Trophoblast cell (in vitro differentiated cells and primary cell): ENCODE measurements around the gene MX2.
A peak's percentile ranks its signal among the peaks of the same experiment; 100 is the strongest.

Experiments
- DNase-seq, 2 donors: peaks; one replicate each; pipeline ENCODE4 v3.0.0-alpha.2; 2016
- H2AFZ ChIP-seq: 2 replicates; pipeline ENCODE4 v1.6.1; 2013; ENCODE audit warnings: low read length, moderate library complexity, mild to moderate bottlenecking; ENCODE audit not compliant: insufficient read depth, poor library complexity
- H2AK5ac ChIP-seq: 2 replicates; pipeline ENCODE4 v1.6.1; 2013; ENCODE audit warnings: mild to moderate bottlenecking, low read length
- H2BK120ac ChIP-seq: 2 replicates; pipeline ENCODE4 v1.6.1; 2013; ENCODE audit warnings: low read length, mild to moderate bottlenecking, moderate library complexity; ENCODE audit not compliant: insufficient read depth, poor library complexity
- H2BK12ac ChIP-seq: 2 replicates; pipeline ENCODE4 v1.6.1; 2013; ENCODE audit warnings: mild to moderate bottlenecking, low read length, moderate library complexity
- H2BK5ac ChIP-seq: 2 replicates; pipeline ENCODE4 v1.6.1; 2013; ENCODE audit warnings: low read length, low read depth, moderate library complexity, mild to moderate bottlenecking; ENCODE audit not compliant: poor library complexity
- H3K14ac ChIP-seq: 2 replicates; pipeline ENCODE4 v1.6.1; 2013; ENCODE audit warnings: mild to moderate bottlenecking, low read length
- H3K18ac ChIP-seq: 2 replicates; pipeline ENCODE4 v1.6.1; 2013; ENCODE audit warnings: mild to moderate bottlenecking, low read length
- H3K23ac ChIP-seq: 2 replicates; pipeline ENCODE4 v1.6.1; 2013; ENCODE audit warnings: low read length
- H3K27ac ChIP-seq: 2 replicates; pipeline ENCODE4 v1.5.1; 2013; ENCODE audit warnings: low read depth, mild to moderate bottlenecking, inconsistent platforms, low read length, moderate library complexity
- H3K27me3 ChIP-seq: 2 replicates; pipeline ENCODE4 v1.6.1; 2013; ENCODE audit warnings: inconsistent platforms, mild to moderate bottlenecking, low read length, moderate library complexity; ENCODE audit not compliant: insufficient read depth
- H3K36me3 ChIP-seq, 2 experiments: 1 replicate in 1 of 2; 2 replicates in 1 of 2; pipeline ENCODE4 v1.6.1; 2013; ENCODE audit warnings: low read length in 2 of 2, mild to moderate bottlenecking in 2 of 2, moderate library complexity in 1 of 2; ENCODE audit not compliant: insufficient read depth in 2 of 2, control insufficient read depth in 1 of 2
- H3K4ac ChIP-seq: 2 replicates; pipeline ENCODE4 v1.6.1; 2013; ENCODE audit warnings: low read depth, mild to moderate bottlenecking, low read length, moderate library complexity
- H3K4me1 ChIP-seq, 2 experiments: 1 replicate in 1 of 2; 2 replicates in 1 of 2; pipeline ENCODE4 v1.6.1; 2013; ENCODE audit warnings: low read length in 2 of 2, mild to moderate bottlenecking in 2 of 2, moderate library complexity in 1 of 2; ENCODE audit not compliant: insufficient read depth in 2 of 2, control insufficient read depth in 1 of 2
- H3K4me2 ChIP-seq: 2 replicates; pipeline ENCODE4 v1.6.1; 2013; ENCODE audit warnings: inconsistent platforms, mild to moderate bottlenecking, low read length, moderate library complexity
- H3K4me3 ChIP-seq: 2 replicates; pipeline ENCODE4 v1.5.1; 2013; ENCODE audit warnings: mild to moderate bottlenecking, low read depth, low read length, inconsistent platforms
- H3K79me1 ChIP-seq: one replicate; pipeline ENCODE4 v1.6.1; 2013; ENCODE audit warnings: low read length
- H3K79me2 ChIP-seq: 2 replicates; pipeline ENCODE4 v1.6.1; 2013; ENCODE audit warnings: low read length, mild to moderate bottlenecking; ENCODE audit not compliant: control insufficient read depth, insufficient read depth, poor library complexity
- H3K9ac ChIP-seq: 2 replicates; pipeline ENCODE4 v1.6.1; 2013; ENCODE audit warnings: mild to moderate bottlenecking, low read length
- H3K9me3 ChIP-seq: 2 replicates; pipeline ENCODE4 v1.6.1; 2013; ENCODE audit warnings: low read depth, mild to moderate bottlenecking, control low read depth, inconsistent platforms, low read length; ENCODE audit not compliant: insufficient read depth
- H4K12ac ChIP-seq: 2 replicates; pipeline ENCODE4 v1.6.1; 2013; ENCODE audit warnings: low read depth, mild to moderate bottlenecking, low read length, moderate library complexity
- H4K8ac ChIP-seq: 2 replicates; pipeline ENCODE4 v1.6.1; 2013; ENCODE audit warnings: low read depth, mild to moderate bottlenecking, low read length, moderate library complexity
- H4K91ac ChIP-seq: one replicate; pipeline ENCODE4 v1.6.1; 2013; ENCODE audit warnings: low read depth, mild to moderate bottlenecking, low read length, moderate library complexity
- WGBS: extraction: QIAGEN DNeasy Blood & Tissue Kit; methylation state at CpG from one replicate; pipeline ENCODE4 v1.1.7; 2013; ENCODE audit warnings: missing lambda C conversion rate; ENCODE audit not compliant: insufficient read length, insufficient coverage; ENCODE audit errors: extremely low coverage; 5-methylcytosine and 5-hydroxymethylcytosine counted together

The MX2 gene

GRCh38 chr21:41444703-41445464, 83.1 kb downstream of the MX2 start:
- no peak for DNase-seq
- no peak overlapping the region for H2AFZ ChIP-seq
- no peak overlapping the region for H3K27ac ChIP-seq
- no CpG with 5 or more reads among the region's 13 CpGs for WGBS
- H3K9me3 ChIP-seq, result peaks cover 2% of the 10 kb centered on the region
- no peak overlapping the region for H4K12ac ChIP-seq
- no peaks in the 10 kb centered on the region for H3K79me1 ChIP-seq
- H3K4ac ChIP-seq, result no peak overlapping the region
- no peak overlapping the region for H2BK5ac ChIP-seq
- H3K36me3 ChIP-seq, result no peaks in the 10 kb centered on the region
- no peak overlapping the region for H2BK12ac ChIP-seq
- H2BK120ac ChIP-seq, result no peak overlapping the region
- no peak overlapping the region for H4K8ac ChIP-seq
- no peak overlapping the region for H3K18ac ChIP-seq
- H4K91ac ChIP-seq, result no peak overlapping the region
- no peak overlapping the region for H3K14ac ChIP-seq
- no peak overlapping the region for H3K4me3 ChIP-seq
- no peak overlapping the region for H3K4me2 ChIP-seq
- no peak overlapping the region for H3K9ac ChIP-seq
- no peaks in the 10 kb centered on the region for H3K27me3 ChIP-seq
- no peak overlapping the region for H2AK5ac ChIP-seq
- no peaks in the 10 kb centered on the region for H3K79me2 ChIP-seq
- H3K4me1 ChIP-seq, result no peaks in the 10 kb centered on the region
- no peak overlapping the region for H3K23ac ChIP-seq

DNA sequence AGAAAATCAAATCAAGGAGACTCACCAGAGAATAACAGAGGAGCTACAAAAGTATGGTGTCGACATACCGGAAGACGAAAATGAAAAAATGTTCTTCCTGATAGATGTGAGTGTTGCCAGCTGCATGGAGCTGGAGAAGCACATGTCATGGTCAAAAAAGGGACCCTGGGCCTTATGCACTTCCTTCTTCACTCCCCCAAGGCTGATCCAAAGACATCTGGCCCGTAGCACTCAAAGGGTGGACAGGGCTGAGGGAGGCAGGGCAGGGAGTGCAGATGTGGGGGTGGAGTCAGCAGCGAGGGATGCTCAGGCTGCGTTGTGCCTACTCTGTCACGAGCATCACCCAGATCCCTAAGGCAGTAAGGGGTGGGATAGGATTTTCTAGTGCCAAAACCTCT, 83.6 kb downstream of the MX2 start:
- Histone ChIP-seq H3K23ac (peak overlapping the region; percentile 45), H2BK12ac (no peak overlapping the region), H3K9me3 (peaks cover 2% of the 10 kb centered on the region), H3K4me3 (no peak overlapping the region), H3K36me3 (no peaks in the 10 kb centered on the region), H2AK5ac (no peak overlapping the region), H3K79me1 (no peaks in the 10 kb centered on the region), H3K27ac (no peak overlapping the region), H3K79me2 (no peaks in the 10 kb centered on the region), H3K4ac (no peak overlapping the region), H4K8ac (no peak overlapping the region), H3K4me2 (no peak overlapping the region), H3K27me3 (no peaks in the 10 kb centered on the region), H3K4me1 (no peaks in the 10 kb centered on the region), H3K14ac (no peak overlapping the region), H2BK120ac (no peak overlapping the region), H4K12ac (no peak overlapping the region), H3K9ac (no peak overlapping the region), H4K91ac (no peak overlapping the region), H2AFZ (no peak overlapping the region), H2BK5ac (no peak overlapping the region), H3K18ac (no peak overlapping the region)
- DNase-seq, result no peak
- no CpG with 5 or more reads among the region's 7 CpGs for WGBS

- Histone ChIP-seq H4K12ac (no peak overlapping the region), H2AFZ (no peak overlapping the region), H3K27me3 (no peaks in the 10 kb centered on the region), H3K4me1 (no peaks in the 10 kb centered on the region), H3K4me3 (no peak overlapping the region), H2AK5ac (no peak overlapping the region), H4K91ac (no peak overlapping the region), H3K9me3 (peaks cover 2% of the 10 kb centered on the region), H4K8ac (no peak overlapping the region), H3K14ac (no peak overlapping the region), H3K4ac (no peak overlapping the region), H3K4me2 (no peak overlapping the region), H3K79me2 (no peaks in the 10 kb centered on the region), H2BK12ac (no peak overlapping the region), H3K27ac (no peak overlapping the region), H3K18ac (no peak overlapping the region), H3K79me1 (no peaks in the 10 kb centered on the region), H2BK5ac (no peak overlapping the region), H3K23ac (no peak overlapping the region), H3K36me3 (no peaks in the 10 kb centered on the region), H2BK120ac (no peak overlapping the region), H3K9ac (no peak overlapping the region)
- no CpG with 5 or more reads among the region's 4 CpGs for WGBS
- DNase-seq, result peak; percentile 20 to 63
These were observed 84.8 kb downstream of the MX2 start for GRCh38 chr21:41446586-41446985.

- Histone ChIP-seq H2BK120ac (no peak overlapping the region), H3K9me3 (peaks cover 2% of the 10 kb centered on the region), H3K14ac (no peak overlapping the region), H3K27ac (no peak overlapping the region), H4K12ac (no peak overlapping the region), H2BK12ac (no peak overlapping the region), H2AK5ac (no peak overlapping the region), H3K36me3 (no peaks in the 10 kb centered on the region), H3K79me2 (no peaks in the 10 kb centered on the region), H4K8ac (no peak overlapping the region), H3K9ac (no peak overlapping the region), H3K4me2 (no peak overlapping the region), H3K27me3 (no peaks in the 10 kb centered on the region), H3K79me1 (no peaks in the 10 kb centered on the region), H4K91ac (no peak overlapping the region), H2AFZ (no peak overlapping the region), H2BK5ac (no peak overlapping the region), H3K23ac (no peak overlapping the region), H3K4ac (no peak overlapping the region), H3K4me1 (no peaks in the 10 kb centered on the region), H3K4me3 (no peak overlapping the region), H3K18ac (no peak overlapping the region)
- no CpG with 5 or more reads among the region's 3 CpGs for WGBS
- no peak for DNase-seq
These were observed 85.5 kb downstream of the MX2 start for GRCh38 chr21:41447356-41447755.
